HepG2 (cell line): ENCODE results near the gene MAP3K2. TPM values are rescaled to one million over a fixed set of nuclear protein-coding genes. Genes with fewer than 3 reads are reported as not detected.
A peak's percentile ranks its signal among the peaks of the same experiment; 100 is the strongest.

ENCODE experiments used
- BRD4 ChIP-seq: sonication (generic); formaldehyde crosslinking; IDR thresholded peaks from 2 replicates; pipeline ENCODE4 v1.4.0; 2020; ENCODE audit warnings: missing genetic modification reagents
- FOXJ3 ChIP-seq: sonication (generic); formaldehyde crosslinking; IDR thresholded peaks from 2 replicates; pipeline ENCODE4 v1.4.0; 2020; ENCODE audit warnings: missing genetic modification reagents, mild to moderate bottlenecking, borderline replicate concordance
- MXI1 ChIP-seq: IDR thresholded peaks from 3 replicates; pipeline ENCODE4 v1.6.1; 2012; ENCODE audit warnings: low read depth, low read length, inconsistent platforms, borderline replicate concordance
- ONECUT2 ChIP-seq: sonication (generic); formaldehyde crosslinking; IDR thresholded peaks from 2 replicates; pipeline ENCODE4 v1.4.0; 2020; ENCODE audit warnings: missing genetic modification reagents
- POLR2AphosphoS5 ChIP-seq: IDR thresholded peaks from 2 replicates; pipeline ENCODE4 v1.6.1; 2012; ENCODE audit warnings: low read depth, low read length
- RFXAP ChIP-seq: sonication (generic); formaldehyde crosslinking; IDR thresholded peaks from 2 replicates; pipeline ENCODE4 v1.4.0; 2020; ENCODE audit warnings: missing genetic modification reagents, borderline replicate concordance
- TGIF2 ChIP-seq: IDR thresholded peaks from 2 replicates; pipeline ENCODE4 v1.6.1; 2016; ENCODE audit warnings: control low read depth, missing compliant biosample characterization
- ZFP36L2 ChIP-seq: sonication (generic); formaldehyde crosslinking; IDR thresholded peaks from 2 replicates; pipeline ENCODE4 v1.4.0; 2020; ENCODE audit warnings: missing genetic modification reagents
- ZNF225 ChIP-seq: sonication (generic); formaldehyde crosslinking; IDR thresholded peaks from 2 replicates; pipeline ENCODE4 v1.4.0; 2020; ENCODE audit warnings: mild to moderate bottlenecking, missing genetic modification reagents
- ZNF253 ChIP-seq: sonication (generic); formaldehyde crosslinking; IDR thresholded peaks from 2 replicates; pipeline ENCODE4 v1.8.0; 2022; ENCODE audit warnings: mild to moderate bottlenecking, missing genetic modification reagents, borderline replicate concordance
- ZNF816 ChIP-seq: sonication (generic); formaldehyde crosslinking; IDR thresholded peaks from 2 replicates; pipeline ENCODE4 v1.8.0; 2022; ENCODE audit warnings: missing genetic modification reagents, mild to moderate bottlenecking, borderline replicate concordance
- ZNF841 ChIP-seq: sonication (generic); formaldehyde crosslinking; IDR thresholded peaks from 2 replicates; pipeline ENCODE4 v1.8.1; 2023; ENCODE audit warnings: missing genetic modification reagents, borderline replicate concordance
- polyA plus RNA-seq, 8 experiments: library from polyadenylated mRNA; depleted of rRNA in 3 of 8; stranded (reverse) in 7 of 8; unstranded in 1 of 8; fragments of >200 nt; fragmentation: Illumina TruSeq in 4 of 8; extraction: Trizol in 4 of 8; gene quantifications; 2 replicates each; pipeline versions ENCODE4 v1.2.1 to v1.2.3, GENCODE V29; 2011 to 2016; ENCODE audit warnings: low read depth in 4 of 8, missing spikeins in 1 of 8, mixed read lengths in 1 of 8; ENCODE audit not compliant: insufficient read depth in 1 of 8
- total RNA-seq, 5 experiments: library from RNA; depleted of rRNA; stranded (reverse); fragments of >200 nt; fragmentation: Illumina TruSeq; extraction: Trizol; gene quantifications; 2 replicates each; pipeline ENCODE4 v1.2.3, GENCODE V29; 2016; ENCODE audit warnings: low read depth in 1 of 5
- TF ChIP-seq, protein P1 (sequence below): sonication (generic); formaldehyde crosslinking; IDR thresholded peaks from 2 replicates; pipeline ENCODE4 v1.4.0; 2020; ENCODE audit warnings: missing genetic modification reagents
- TF ChIP-seq, protein P2 (sequence below): sonication (generic); formaldehyde crosslinking; IDR thresholded peaks from 2 replicates; pipeline ENCODE4 v1.4.0; 2020; ENCODE audit warnings: missing genetic modification reagents, borderline replicate concordance
- TF ChIP-seq, protein P3 (sequence below): sonication (generic); formaldehyde crosslinking; IDR thresholded peaks from 2 replicates; pipeline ENCODE4 v1.4.0; 2020; ENCODE audit warnings: missing genetic modification reagents
- TF ChIP-seq, protein P4 (sequence below), 2 experiments: fragments of 450-650 bp in 1 of 2; sonication (generic) in 1 of 2; formaldehyde crosslinking; IDR thresholded peaks; 2 replicates each; pipeline versions ENCODE4 v1.5.0 to v1.8.0; 2020 to 2022; ENCODE audit warnings: mild to moderate bottlenecking in 1 of 2, missing genetic modification reagents in 1 of 2
- TF ChIP-seq, protein P5 (sequence below): sonication (generic); formaldehyde crosslinking; IDR thresholded peaks from 2 replicates; pipeline ENCODE4 v1.5.0; 2020; ENCODE audit warnings: mild to moderate bottlenecking, missing genetic modification reagents
- TF ChIP-seq, protein P6 (sequence below): sonication (generic); formaldehyde crosslinking; IDR thresholded peaks from 2 replicates; pipeline ENCODE4 v1.5.1; 2020; ENCODE audit warnings: mild to moderate bottlenecking, missing genetic modification reagents

The MAP3K2 gene
- total and polyA plus RNA-seq, 2 of the 13 experiments (the other 11 are each of a cell fraction or from before 2014, with no cell fraction given), result 12.2 to 37.2 TPM

DNA sequence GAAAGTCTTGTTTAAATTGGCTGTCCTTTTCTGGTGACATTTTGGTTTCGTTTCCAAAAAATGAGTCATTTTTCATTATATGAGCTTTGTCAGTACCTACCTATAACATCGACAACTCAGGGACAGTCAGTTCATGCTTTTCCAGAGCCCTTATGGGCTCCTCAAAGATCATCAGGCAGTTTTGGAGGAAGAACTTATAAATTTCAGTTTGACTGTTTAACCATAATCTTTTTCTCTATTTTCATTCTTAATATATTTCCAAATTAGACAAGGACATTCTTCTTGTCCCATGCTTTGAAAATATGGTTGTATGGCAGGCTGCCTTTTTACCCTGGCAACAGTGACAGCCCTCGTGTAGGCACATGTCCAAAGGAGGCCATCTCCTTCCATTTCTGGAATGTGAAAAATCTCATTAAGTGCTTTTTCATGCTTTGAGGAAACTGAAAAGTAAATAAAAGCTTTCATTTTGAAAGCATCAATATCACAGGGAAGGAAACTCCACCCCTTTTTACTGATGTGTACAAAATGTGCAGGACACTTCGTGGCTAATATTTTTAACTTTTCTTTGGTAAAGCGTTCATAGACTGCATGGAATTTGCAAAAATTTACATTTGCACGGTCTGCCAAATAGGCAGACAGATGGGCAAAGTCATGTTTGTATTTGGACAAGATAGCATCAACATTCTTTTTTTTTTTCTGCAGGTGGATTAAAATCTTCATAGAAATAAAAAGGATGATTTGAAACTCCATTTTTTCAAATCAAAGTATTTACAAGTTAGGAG is 23.3 kb upstream of the MAP3K2 start (continued):
- TF ChIP-seq, protein P1, sequence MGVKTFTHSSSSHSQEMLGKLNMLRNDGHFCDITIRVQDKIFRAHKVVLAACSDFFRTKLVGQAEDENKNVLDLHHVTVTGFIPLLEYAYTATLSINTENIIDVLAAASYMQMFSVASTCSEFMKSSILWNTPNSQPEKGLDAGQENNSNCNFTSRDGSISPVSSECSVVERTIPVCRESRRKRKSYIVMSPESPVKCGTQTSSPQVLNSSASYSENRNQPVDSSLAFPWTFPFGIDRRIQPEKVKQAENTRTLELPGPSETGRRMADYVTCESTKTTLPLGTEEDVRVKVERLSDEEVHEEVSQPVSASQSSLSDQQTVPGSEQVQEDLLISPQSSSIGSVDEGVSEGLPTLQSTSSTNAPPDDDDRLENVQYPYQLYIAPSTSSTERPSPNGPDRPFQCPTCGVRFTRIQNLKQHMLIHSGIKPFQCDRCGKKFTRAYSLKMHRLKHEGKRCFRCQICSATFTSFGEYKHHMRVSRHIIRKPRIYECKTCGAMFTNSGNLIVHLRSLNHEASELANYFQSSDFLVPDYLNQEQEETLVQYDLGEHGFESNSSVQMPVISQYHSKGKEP (CRISPR knock-in tag), result no peak
- TF ChIP-seq, protein P2, sequence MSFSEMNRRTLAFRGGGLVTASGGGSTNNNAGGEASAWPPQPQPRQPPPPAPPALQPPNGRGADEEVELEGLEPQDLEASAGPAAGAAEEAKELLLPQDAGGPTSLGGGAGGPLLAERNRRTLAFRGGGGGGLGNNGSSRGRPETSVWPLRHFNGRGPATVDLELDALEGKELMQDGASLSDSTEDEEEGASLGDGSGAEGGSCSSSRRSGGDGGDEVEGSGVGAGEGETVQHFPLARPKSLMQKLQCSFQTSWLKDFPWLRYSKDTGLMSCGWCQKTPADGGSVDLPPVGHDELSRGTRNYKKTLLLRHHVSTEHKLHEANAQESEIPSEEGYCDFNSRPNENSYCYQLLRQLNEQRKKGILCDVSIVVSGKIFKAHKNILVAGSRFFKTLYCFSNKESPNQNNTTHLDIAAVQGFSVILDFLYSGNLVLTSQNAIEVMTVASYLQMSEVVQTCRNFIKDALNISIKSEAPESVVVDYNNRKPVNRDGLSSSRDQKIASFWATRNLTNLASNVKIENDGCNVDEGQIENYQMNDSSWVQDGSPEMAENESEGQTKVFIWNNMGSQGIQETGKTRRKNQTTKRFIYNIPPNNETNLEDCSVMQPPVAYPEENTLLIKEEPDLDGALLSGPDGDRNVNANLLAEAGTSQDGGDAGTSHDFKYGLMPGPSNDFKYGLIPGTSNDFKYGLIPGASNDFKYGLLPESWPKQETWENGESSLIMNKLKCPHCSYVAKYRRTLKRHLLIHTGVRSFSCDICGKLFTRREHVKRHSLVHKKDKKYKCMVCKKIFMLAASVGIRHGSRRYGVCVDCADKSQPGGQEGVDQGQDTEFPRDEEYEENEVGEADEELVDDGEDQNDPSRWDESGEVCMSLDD (CRISPR knock-in tag), result no peak
- no peak for TF ChIP-seq ONECUT2 (CRISPR knock-in tag)
- peak; percentile 67; the same call in 1 of the 3 replicates for TF ChIP-seq MXI1
- TF ChIP-seq, protein P3, sequence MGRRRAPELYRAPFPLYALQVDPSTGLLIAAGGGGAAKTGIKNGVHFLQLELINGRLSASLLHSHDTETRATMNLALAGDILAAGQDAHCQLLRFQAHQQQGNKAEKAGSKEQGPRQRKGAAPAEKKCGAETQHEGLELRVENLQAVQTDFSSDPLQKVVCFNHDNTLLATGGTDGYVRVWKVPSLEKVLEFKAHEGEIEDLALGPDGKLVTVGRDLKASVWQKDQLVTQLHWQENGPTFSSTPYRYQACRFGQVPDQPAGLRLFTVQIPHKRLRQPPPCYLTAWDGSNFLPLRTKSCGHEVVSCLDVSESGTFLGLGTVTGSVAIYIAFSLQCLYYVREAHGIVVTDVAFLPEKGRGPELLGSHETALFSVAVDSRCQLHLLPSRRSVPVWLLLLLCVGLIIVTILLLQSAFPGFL (CRISPR knock-in tag), result no peak
- TF ChIP-seq FOXJ3 (CRISPR knock-in tag), result no peak
- TF ChIP-seq TGIF2 (CRISPR knock-in tag), result peak; percentile 41; the same call in 1 of the 2 replicates
- TF ChIP-seq, protein P4, sequence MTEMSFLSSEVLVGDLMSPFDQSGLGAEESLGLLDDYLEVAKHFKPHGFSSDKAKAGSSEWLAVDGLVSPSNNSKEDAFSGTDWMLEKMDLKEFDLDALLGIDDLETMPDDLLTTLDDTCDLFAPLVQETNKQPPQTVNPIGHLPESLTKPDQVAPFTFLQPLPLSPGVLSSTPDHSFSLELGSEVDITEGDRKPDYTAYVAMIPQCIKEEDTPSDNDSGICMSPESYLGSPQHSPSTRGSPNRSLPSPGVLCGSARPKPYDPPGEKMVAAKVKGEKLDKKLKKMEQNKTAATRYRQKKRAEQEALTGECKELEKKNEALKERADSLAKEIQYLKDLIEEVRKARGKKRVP (CRISPR knock-in tag; IDR thresholded peaks at IDR 0.05), result no peak
- peak; percentile 98 for TF ChIP-seq RFXAP (CRISPR knock-in tag)
- TF ChIP-seq ZNF816 (CRISPR knock-in tag), result no peak
- TF ChIP-seq ZNF253, result no peak
- no peak for TF ChIP-seq ZFP36L2 (CRISPR knock-in tag)
- TF ChIP-seq, protein P5, sequence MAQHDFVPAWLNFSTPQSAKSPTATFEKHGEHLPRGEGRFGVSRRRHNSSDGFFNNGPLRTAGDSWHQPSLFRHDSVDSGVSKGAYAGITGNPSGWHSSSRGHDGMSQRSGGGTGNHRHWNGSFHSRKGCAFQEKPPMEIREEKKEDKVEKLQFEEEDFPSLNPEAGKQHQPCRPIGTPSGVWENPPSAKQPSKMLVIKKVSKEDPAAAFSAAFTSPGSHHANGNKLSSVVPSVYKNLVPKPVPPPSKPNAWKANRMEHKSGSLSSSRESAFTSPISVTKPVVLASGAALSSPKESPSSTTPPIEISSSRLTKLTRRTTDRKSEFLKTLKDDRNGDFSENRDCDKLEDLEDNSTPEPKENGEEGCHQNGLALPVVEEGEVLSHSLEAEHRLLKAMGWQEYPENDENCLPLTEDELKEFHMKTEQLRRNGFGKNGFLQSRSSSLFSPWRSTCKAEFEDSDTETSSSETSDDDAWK, result no peak
- no peak for TF ChIP-seq BRD4
- no peak for TF ChIP-seq POLR2AphosphoS5
- no peak for TF ChIP-seq ZNF225
- no peak for TF ChIP-seq ZNF841 (CRISPR knock-in tag)
- TF ChIP-seq, protein P6, sequence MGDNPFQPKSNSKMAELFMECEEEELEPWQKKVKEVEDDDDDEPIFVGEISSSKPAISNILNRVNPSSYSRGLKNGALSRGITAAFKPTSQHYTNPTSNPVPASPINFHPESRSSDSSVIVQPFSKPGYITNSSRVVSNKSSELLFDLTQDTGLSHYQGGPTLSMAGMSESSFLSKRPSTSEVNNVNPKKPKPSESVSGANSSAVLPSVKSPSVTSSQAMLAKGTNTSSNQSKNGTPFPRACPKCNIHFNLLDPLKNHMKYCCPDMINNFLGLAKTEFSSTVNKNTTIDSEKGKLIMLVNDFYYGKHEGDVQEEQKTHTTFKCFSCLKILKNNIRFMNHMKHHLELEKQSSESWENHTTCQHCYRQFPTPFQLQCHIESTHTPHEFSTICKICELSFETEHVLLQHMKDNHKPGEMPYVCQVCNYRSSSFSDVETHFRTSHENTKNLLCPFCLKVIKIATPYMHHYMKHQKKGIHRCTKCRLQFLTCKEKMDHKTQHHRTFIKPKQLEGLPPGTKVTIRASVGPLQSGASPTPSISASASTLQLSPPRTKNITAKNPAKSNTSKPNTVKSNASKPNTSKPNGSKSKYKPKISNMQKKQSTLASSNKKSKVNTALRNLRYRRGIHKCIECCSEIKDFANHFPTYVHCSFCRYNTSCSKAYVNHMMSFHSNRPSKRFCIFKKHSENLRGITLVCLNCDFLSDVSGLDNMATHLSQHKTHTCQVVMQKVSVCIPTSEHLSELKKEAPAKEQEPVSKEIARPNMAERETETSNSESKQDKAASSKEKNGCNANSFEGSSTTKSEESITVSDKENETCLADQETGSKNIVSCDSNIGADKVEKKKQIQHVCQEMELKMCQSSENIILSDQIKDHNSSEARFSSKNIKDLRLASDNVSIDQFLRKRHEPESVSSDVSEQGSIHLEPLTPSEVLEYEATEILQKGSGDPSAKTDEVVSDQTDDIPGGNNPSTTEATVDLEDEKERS (CRISPR knock-in tag), result no peak
